Glutamatergic neuron (in vitro differentiated cells): ENCODE measurements around the gene CACNG4. TPM values are rescaled to one million over a fixed set of nuclear protein-coding genes. Genes with fewer than 3 reads are reported as not detected.

Experiments
- DNase-seq: peaks from one replicate; pipeline ENCODE4 v3.0.0; 2022
- H3K27ac Mint-ChIP-seq: one replicate; pipeline ENCODE4 v1.8.0; 2020; ENCODE audit warnings: mild to moderate bottlenecking, mixed read lengths, inconsistent platforms; ENCODE audit not compliant: unreplicated experiment
- H3K27me3 Mint-ChIP-seq: one replicate; pipeline ENCODE4 v1.8.0; 2020; ENCODE audit warnings: mild to moderate bottlenecking, moderate library complexity, mixed read lengths, inconsistent platforms; ENCODE audit not compliant: unreplicated experiment
- H3K36me3 Mint-ChIP-seq: one replicate; pipeline ENCODE4 v1.8.0; 2020; ENCODE audit warnings: mild to moderate bottlenecking, mixed read lengths, inconsistent platforms; ENCODE audit not compliant: unreplicated experiment
- H3K4me1 Mint-ChIP-seq: one replicate; pipeline ENCODE4 v1.8.0; 2020; ENCODE audit warnings: mild to moderate bottlenecking, low read depth, mixed read lengths, inconsistent platforms; ENCODE audit not compliant: unreplicated experiment
- H3K4me3 Mint-ChIP-seq: one replicate; pipeline ENCODE4 v1.8.0; 2020; ENCODE audit warnings: mild to moderate bottlenecking, mixed read lengths, inconsistent platforms; ENCODE audit not compliant: unreplicated experiment
- H3K9me3 Mint-ChIP-seq: one replicate; pipeline ENCODE4 v1.8.0; 2020; ENCODE audit warnings: mild to moderate bottlenecking, moderate library complexity, mixed read lengths, inconsistent platforms; ENCODE audit not compliant: unreplicated experiment
- total RNA-seq: library from RNA; stranded (reverse); fragmentation: NEBNext Ultra II Directional; extraction: Animal tissue kit (Norgen Biotek cat#: 25700); gene quantifications from one replicate; pipeline ENCODE4 v1.2.1, GENCODE V29; 2021; ENCODE audit not compliant: unreplicated experiment
- TF ChIP-seq, protein P1 (sequence below): fragments of 200-600 bp; sonication (generic); IDR thresholded peaks from one replicate; pipeline ENCODE4 v1.5.0; 2021; ENCODE audit not compliant: partially characterized antibody, unreplicated experiment

The CACNG4 gene
- total RNA-seq, 1 donor from 2014 or later = 105 TPM

DNA sequence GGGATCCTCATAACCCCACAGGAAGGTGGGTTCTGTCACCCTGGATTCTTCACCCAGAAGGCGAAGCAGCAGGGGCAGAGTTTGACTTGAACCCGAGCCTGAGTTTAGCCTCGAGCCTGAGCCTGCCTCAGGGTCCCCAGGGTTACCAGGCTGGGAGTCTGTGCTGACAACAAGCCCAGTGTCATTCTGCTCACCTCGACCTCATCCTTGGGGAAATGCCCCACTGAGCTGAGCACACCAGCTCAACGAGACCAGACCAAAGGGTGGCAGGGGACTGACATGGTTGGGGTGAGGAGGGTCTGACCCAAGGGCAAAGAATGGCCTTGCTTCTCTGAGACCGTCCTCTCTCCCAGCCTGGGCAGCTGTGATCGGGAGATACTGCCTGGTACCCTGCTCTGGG, 20.2 kb downstream of the CACNG4 start:
- H3K4me3 Mint-ChIP-seq = no peak overlapping the region
- peaks cover 13% of the 10 kb centered on the region for H3K36me3 Mint-ChIP-seq
- H3K27me3 Mint-ChIP-seq = no peaks in the 10 kb centered on the region
- H3K4me1 Mint-ChIP-seq = peaks cover 40% of the 10 kb centered on the region
- TF ChIP-seq, protein P1, sequence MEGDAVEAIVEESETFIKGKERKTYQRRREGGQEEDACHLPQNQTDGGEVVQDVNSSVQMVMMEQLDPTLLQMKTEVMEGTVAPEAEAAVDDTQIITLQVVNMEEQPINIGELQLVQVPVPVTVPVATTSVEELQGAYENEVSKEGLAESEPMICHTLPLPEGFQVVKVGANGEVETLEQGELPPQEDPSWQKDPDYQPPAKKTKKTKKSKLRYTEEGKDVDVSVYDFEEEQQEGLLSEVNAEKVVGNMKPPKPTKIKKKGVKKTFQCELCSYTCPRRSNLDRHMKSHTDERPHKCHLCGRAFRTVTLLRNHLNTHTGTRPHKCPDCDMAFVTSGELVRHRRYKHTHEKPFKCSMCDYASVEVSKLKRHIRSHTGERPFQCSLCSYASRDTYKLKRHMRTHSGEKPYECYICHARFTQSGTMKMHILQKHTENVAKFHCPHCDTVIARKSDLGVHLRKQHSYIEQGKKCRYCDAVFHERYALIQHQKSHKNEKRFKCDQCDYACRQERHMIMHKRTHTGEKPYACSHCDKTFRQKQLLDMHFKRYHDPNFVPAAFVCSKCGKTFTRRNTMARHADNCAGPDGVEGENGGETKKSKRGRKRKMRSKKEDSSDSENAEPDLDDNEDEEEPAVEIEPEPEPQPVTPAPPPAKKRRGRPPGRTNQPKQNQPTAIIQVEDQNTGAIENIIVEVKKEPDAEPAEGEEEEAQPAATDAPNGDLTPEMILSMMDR = no peak
- no peak for DNase-seq
- H3K9me3 Mint-ChIP-seq = peaks cover 8% of the 10 kb centered on the region
- peak overlapping the region; percentile 65 for H3K27ac Mint-ChIP-seq

GRCh38 chr17:66985338-66986237, 21.1 kb downstream of the CACNG4 start:
- peaks cover 2% of the 10 kb centered on the region for H3K27me3 Mint-ChIP-seq

DNA sequence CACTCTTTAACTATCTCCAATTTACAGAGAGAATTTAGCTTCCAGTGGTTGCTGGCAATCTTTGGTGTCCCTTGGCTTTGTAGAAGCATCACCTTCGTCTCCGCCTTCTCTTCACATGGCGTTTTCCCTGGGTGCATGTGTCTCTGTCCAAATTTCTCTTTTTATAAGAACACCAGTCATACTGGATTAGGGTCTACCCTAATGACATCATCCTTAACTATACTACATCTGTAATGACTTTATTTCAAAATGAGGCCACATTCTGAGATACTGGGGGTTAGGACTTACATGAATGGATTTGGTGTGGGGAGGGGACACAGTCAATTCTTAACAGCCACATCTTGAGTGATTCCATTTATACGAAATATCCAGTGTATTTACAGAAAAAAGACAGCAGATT, 22.2 kb downstream of the CACNG4 start:
- H3K27ac Mint-ChIP-seq = no peak overlapping the region

More at GRCh38 chr17:66985338-66986237, 21.1 kb downstream of the CACNG4 start:
- H3K27ac Mint-ChIP-seq = peak overlapping the region; percentile 65
- H3K36me3 Mint-ChIP-seq = peaks cover 18% of the 10 kb centered on the region
- TF ChIP-seq, protein P1 = no peak
- peak; percentile 54 for DNase-seq
- H3K4me3 Mint-ChIP-seq = peak overlapping the region; percentile 20
- peaks cover 37% of the 10 kb centered on the region for H3K4me1 Mint-ChIP-seq
- peaks cover 8% of the 10 kb centered on the region for H3K9me3 Mint-ChIP-seq

GRCh38 chr17:66987059-66987616, 22.6 kb downstream of the CACNG4 start:
- Mint-ChIP-seq H3K27ac (no peak overlapping the region), H3K4me3 (peak overlapping the region; percentile 23), H3K4me1 (peaks cover 35% of the 10 kb centered on the region), H3K9me3 (peaks cover 8% of the 10 kb centered on the region), H3K27me3 (peaks cover 2% of the 10 kb centered on the region), H3K36me3 (peaks cover 18% of the 10 kb centered on the region)
- TF ChIP-seq, protein P1 = no peak
- no peak for DNase-seq

More for the DNA sequence above, 22.2 kb downstream of the CACNG4 start:
- peaks cover 2% of the 10 kb centered on the region for H3K27me3 Mint-ChIP-seq
- no peak for DNase-seq
- peaks cover 8% of the 10 kb centered on the region for H3K9me3 Mint-ChIP-seq
- no peak overlapping the region for H3K4me3 Mint-ChIP-seq
- TF ChIP-seq, protein P1 = no peak
- H3K36me3 Mint-ChIP-seq = peaks cover 18% of the 10 kb centered on the region
- peaks cover 35% of the 10 kb centered on the region for H3K4me1 Mint-ChIP-seq
